Fibroblast of lung (primary cell): ENCODE measurements around the gene CDKN2B. TPM values are rescaled to one million over a fixed set of nuclear protein-coding genes. Genes with fewer than 3 reads are reported as not detected.

Experiments
- DNase-seq, 2 donors: peaks; one replicate each; pipeline versions ENCODE4 v3.0.0 to v3.0.0-alpha.2; 2010; ENCODE audit warnings: low read depth in 2 of 2
- H2AFZ ChIP-seq: 2 replicates; pipeline ENCODE4 v1.5.1; 2012; ENCODE audit warnings: low read length, control low read depth, inconsistent platforms
- H3K27ac ChIP-seq: 2 replicates; pipeline ENCODE4 v1.5.1; 2011; ENCODE audit warnings: low read length, control low read depth; ENCODE audit not compliant: insufficient read depth
- H3K27me3 ChIP-seq: 2 replicates; pipeline ENCODE4 v1.5.1; 2011; ENCODE audit warnings: mild to moderate bottlenecking, low read length; ENCODE audit not compliant: control insufficient read depth, insufficient read depth
- H3K36me3 ChIP-seq: 2 replicates; pipeline ENCODE4 v1.5.1; 2011; ENCODE audit warnings: low read length; ENCODE audit not compliant: control insufficient read depth, insufficient read depth
- H3K4me1 ChIP-seq: 2 replicates; pipeline ENCODE4 v1.5.1; 2011; ENCODE audit warnings: low read length; ENCODE audit not compliant: control insufficient read depth, insufficient read depth; ENCODE audit errors: extremely low read depth
- H3K4me2 ChIP-seq: 2 replicates; pipeline ENCODE4 v1.5.1; 2011; ENCODE audit warnings: low read length, control low read depth; ENCODE audit not compliant: insufficient read depth; ENCODE audit errors: extremely low read depth
- H3K4me3 ChIP-seq, 4 experiments: fragments of 200-600 bp in 1 of 4; sonication (generic) in 1 of 4; replicated peaks in 1 of 4; 2 replicates each; pipeline ENCODE4 v1.5.1; 2011 to 2016; ENCODE audit warnings: low read length in 4 of 4, low read depth in 3 of 4, mild to moderate bottlenecking in 3 of 4, control low read depth in 2 of 4, inconsistent platforms in 1 of 4, mixed read lengths in 1 of 4; ENCODE audit not compliant: insufficient read depth in 1 of 4; ENCODE audit errors: control extremely low read depth in 1 of 4
- H3K79me2 ChIP-seq: 2 replicates; pipeline ENCODE4 v1.5.1; 2012; ENCODE audit warnings: mild to moderate bottlenecking, low read length, inconsistent platforms; ENCODE audit not compliant: control insufficient read depth, insufficient read depth
- H3K9ac ChIP-seq: 2 replicates; pipeline ENCODE4 v1.5.1; 2011; ENCODE audit warnings: mild to moderate bottlenecking, low read length, control low read depth; ENCODE audit not compliant: insufficient read depth
- H3K9me3 ChIP-seq: 2 replicates; pipeline ENCODE4 v1.5.1; 2012; ENCODE audit warnings: low read depth, low read length; ENCODE audit not compliant: control insufficient read depth, insufficient read depth
- H4K20me1 ChIP-seq: 2 replicates; pipeline ENCODE4 v1.5.1; 2011; ENCODE audit warnings: low read length; ENCODE audit not compliant: control insufficient read depth, insufficient read depth; ENCODE audit errors: extremely low read depth
- CTCF ChIP-seq, 2 donors: IDR thresholded peaks in 1 of 2; conservative IDR thresholded peaks in 1 of 2; 1 replicate in 1 of 2; 2 replicates in 1 of 2; pipeline ENCODE4 v1.5.1; 2011 to 2012; ENCODE audit warnings: low read length in 2 of 2, control low read depth in 1 of 2, inconsistent platforms in 1 of 2, low read depth in 1 of 2, mild to moderate bottlenecking in 1 of 2
- EZH2 ChIP-seq: IDR thresholded peaks from 2 replicates; pipeline ENCODE4 v1.5.1; 2012; ENCODE audit warnings: low read length, control low read depth, mild to moderate bottlenecking; ENCODE audit errors: missing control alignments
- polyA plus RNA-seq, 2 donors: library from polyadenylated mRNA; depleted of rRNA in 1 of 2; stranded (reverse) in 1 of 2; unstranded in 1 of 2; fragments of >200 nt; gene quantifications; 2 replicates each; pipeline ENCODE4 v1.2.1, GENCODE V29; 2011 to 2012; ENCODE audit warnings: missing spikeins in 1 of 2
- total RNA-seq: library from RNA; depleted of rRNA; stranded (reverse); fragments of >200 nt; gene quantifications from 2 replicates; pipeline ENCODE4 v1.2.1, GENCODE V29; 2014

Gene CDKN2B
- total and polyA plus RNA-seq, 2 donors (not counting 1 experiment from before 2014, with no cell fraction given) = 22.6 to 44.9 TPM

GRCh38 chr9:21997480-21997879, 11.6 kb downstream of the CDKN2B start:
- no peak overlapping the region for H3K9ac ChIP-seq
- H3K4me3 ChIP-seq = no peak overlapping the region
- TF ChIP-seq CTCF (conservative IDR thresholded peaks at IDR 0.05 in 1 of 2, IDR thresholded peaks at IDR 0.05 in 1 of 2; ENCODE audit: low read depth in 1 of 2, low read length in 2 of 2) = no peak
- TF ChIP-seq EZH2 = no peak
- H3K9me3 ChIP-seq = no peaks in the 10 kb centered on the region
- H3K27ac ChIP-seq = no peak overlapping the region
- H3K27me3 ChIP-seq = no peaks in the 10 kb centered on the region
- H3K36me3 ChIP-seq = no peaks in the 10 kb centered on the region
- no peak overlapping the region for H2AFZ ChIP-seq
- DNase-seq = no peak
- peaks cover 2% of the 10 kb centered on the region for H3K4me1 ChIP-seq
- peaks cover 30% of the 10 kb centered on the region for H3K79me2 ChIP-seq
- H3K4me2 ChIP-seq = no peak overlapping the region
- no peaks in the 10 kb centered on the region for H4K20me1 ChIP-seq

GRCh38 chr9:21996858-21997257, 12.2 kb downstream of the CDKN2B start:
- H3K4me1 ChIP-seq = peaks cover 2% of the 10 kb centered on the region
- no peaks in the 10 kb centered on the region for H4K20me1 ChIP-seq
- H3K27ac ChIP-seq = no peak overlapping the region
- peaks cover 29% of the 10 kb centered on the region for H3K79me2 ChIP-seq
- no peak overlapping the region for H2AFZ ChIP-seq
- DNase-seq = no peak
- H3K36me3 ChIP-seq = no peaks in the 10 kb centered on the region
- no peak overlapping the region for H3K4me2 ChIP-seq
- no peaks in the 10 kb centered on the region for H3K9me3 ChIP-seq
- peak overlapping the region in 1 of 4 experiments; percentile 79 for H3K4me3 ChIP-seq
- no peak overlapping the region for H3K9ac ChIP-seq
- H3K27me3 ChIP-seq = no peaks in the 10 kb centered on the region
- TF ChIP-seq EZH2 = no peak
- TF ChIP-seq CTCF (conservative IDR thresholded peaks at IDR 0.05 in 1 of 2, IDR thresholded peaks at IDR 0.05 in 1 of 2; ENCODE audit: low read depth in 1 of 2, low read length in 2 of 2) = no peak

- Histone ChIP-seq H3K4me3 (peak overlapping the region in 2 of 4 experiments; percentile 79 to 95), H4K20me1 (no peaks in the 10 kb centered on the region), H3K9me3 (no peaks in the 10 kb centered on the region), H3K4me1 (peaks cover 2% of the 10 kb centered on the region), H3K4me2 (peak overlapping the region; percentile 90), H3K27me3 (no peaks in the 10 kb centered on the region), H3K79me2 (peaks cover 32% of the 10 kb centered on the region), H2AFZ (no peak overlapping the region), H3K9ac (no peak overlapping the region), H3K36me3 (no peaks in the 10 kb centered on the region), H3K27ac (no peak overlapping the region)
- TF ChIP-seq CTCF (conservative IDR thresholded peaks at IDR 0.05 in 1 of 2, IDR thresholded peaks at IDR 0.05 in 1 of 2; ENCODE audit: low read depth in 1 of 2, low read length in 2 of 2) = no peak
- TF ChIP-seq EZH2 = no peak
- DNase-seq = no peak
These were observed 12.7 kb downstream of the CDKN2B start for GRCh38 chr9:21996438-21996837.
